H9 (cell line): Measurements from ENCODE around the gene SORBS1. TPM values are rescaled to one million over a fixed set of nuclear protein-coding genes. Genes with fewer than 3 reads are reported as not detected.

Source experiments
- DNase-seq: peaks from one replicate; pipeline ENCODE4 v3.0.0-alpha.2; 2017
- H2AFZ ChIP-seq: one replicate; pipeline ENCODE4 v1.6.1; 2013; ENCODE audit warnings: mild to moderate bottlenecking, low read length, control low read depth, moderate library complexity
- H2AK5ac ChIP-seq: 2 replicates; pipeline ENCODE4 v1.6.1; 2013; ENCODE audit warnings: low read length, control low read depth, mixed read lengths; ENCODE audit not compliant: insufficient read length
- H2BK120ac ChIP-seq: one replicate; pipeline ENCODE4 v1.6.1; 2013; ENCODE audit warnings: low read depth, mild to moderate bottlenecking, low read length, control low read depth, inconsistent platforms; ENCODE audit not compliant: poor library complexity, severe bottlenecking
- H2BK12ac ChIP-seq: 2 replicates; pipeline ENCODE4 v1.6.1; 2013; ENCODE audit warnings: low read length, control low read depth, mixed read lengths, low read depth; ENCODE audit not compliant: insufficient read length
- H2BK15ac ChIP-seq: 2 replicates; pipeline ENCODE4 v1.6.1; 2013; ENCODE audit warnings: low read depth, low read length, control low read depth
- H2BK20ac ChIP-seq: one replicate; pipeline ENCODE4 v1.6.1; 2013; ENCODE audit warnings: low read depth, mild to moderate bottlenecking, low read length, control low read depth, inconsistent platforms; ENCODE audit not compliant: poor library complexity, severe bottlenecking
- H2BK5ac ChIP-seq: 2 replicates; pipeline ENCODE4 v1.6.1; 2013; ENCODE audit warnings: low read length, control low read depth, mixed read lengths; ENCODE audit not compliant: insufficient read length
- H3K14ac ChIP-seq: 2 replicates; pipeline ENCODE4 v1.6.1; 2013; ENCODE audit warnings: low read length, control low read depth; ENCODE audit not compliant: insufficient read depth
- H3K18ac ChIP-seq: 2 replicates; pipeline ENCODE4 v1.6.1; 2013; ENCODE audit warnings: low read depth, mild to moderate bottlenecking, mixed read lengths, low read length, control low read depth; ENCODE audit not compliant: insufficient read length
- H3K23ac ChIP-seq: 2 replicates; pipeline ENCODE4 v1.6.1; 2013; ENCODE audit warnings: low read length, control low read depth, mixed read lengths, low read depth; ENCODE audit not compliant: insufficient read length
- H3K23me2 ChIP-seq: 2 replicates; pipeline ENCODE4 v1.6.1; 2013; ENCODE audit warnings: low read depth, mild to moderate bottlenecking, mixed read lengths, low read length, control low read depth; ENCODE audit not compliant: insufficient read length, poor library complexity, severe bottlenecking
- H3K27ac ChIP-seq: 2 replicates; pipeline ENCODE4 v1.5.1; 2013; ENCODE audit warnings: low read length, control low read depth, mixed read lengths, low read depth; ENCODE audit not compliant: insufficient read length
- H3K27me3 ChIP-seq: 2 replicates; pipeline ENCODE4 v1.6.1; 2013; ENCODE audit warnings: low read length, control low read depth, inconsistent platforms; ENCODE audit not compliant: insufficient read depth
- H3K4ac ChIP-seq: 2 replicates; pipeline ENCODE4 v1.6.1; 2013; ENCODE audit warnings: low read depth, mild to moderate bottlenecking, control low read depth, inconsistent platforms, low read length, moderate library complexity
- H3K4me1 ChIP-seq: 2 replicates; pipeline ENCODE4 v1.6.1; 2013; ENCODE audit warnings: low read length, control low read depth, inconsistent platforms; ENCODE audit not compliant: insufficient read depth
- H3K4me2 ChIP-seq: 2 replicates; pipeline ENCODE4 v1.6.1; 2013; ENCODE audit warnings: low read length, control low read depth, mixed read lengths; ENCODE audit not compliant: insufficient read length, insufficient read depth
- H3K56ac ChIP-seq: 2 replicates; pipeline ENCODE4 v1.6.1; 2013; ENCODE audit warnings: low read depth, mild to moderate bottlenecking, mixed read lengths, low read length, control low read depth; ENCODE audit not compliant: insufficient read length
- H3K79me1 ChIP-seq: 2 replicates; pipeline ENCODE4 v1.6.1; 2013; ENCODE audit warnings: low read depth, mild to moderate bottlenecking, moderate library complexity, low read length, control low read depth, inconsistent platforms; ENCODE audit not compliant: insufficient read depth, poor library complexity, severe bottlenecking
- H3K79me2 ChIP-seq: 2 replicates; pipeline ENCODE4 v1.6.1; 2013; ENCODE audit warnings: low read length, control low read depth, inconsistent platforms; ENCODE audit not compliant: insufficient read depth
- H3K9ac ChIP-seq: 2 replicates; pipeline ENCODE4 v1.6.1; 2013; ENCODE audit warnings: low read length, control low read depth, mixed read lengths; ENCODE audit not compliant: insufficient read length; ENCODE audit errors: extremely low read depth
- H3K9me3 ChIP-seq: one replicate; pipeline ENCODE4 v1.6.1; 2013; ENCODE audit warnings: low read depth, low read length, inconsistent platforms; ENCODE audit not compliant: control insufficient read depth
- H3T11ph ChIP-seq: one replicate; pipeline ENCODE4 v1.6.1; 2013; ENCODE audit warnings: mild to moderate bottlenecking, low read length, control low read depth, inconsistent platforms
- H4K20me1 ChIP-seq: one replicate; pipeline ENCODE4 v1.6.1; 2013; ENCODE audit not compliant: control insufficient read depth, insufficient read length, insufficient read depth
- H4K5ac ChIP-seq: 2 replicates; pipeline ENCODE4 v1.6.1; 2013; ENCODE audit warnings: low read depth, mild to moderate bottlenecking, mixed read lengths, low read length, control low read depth; ENCODE audit not compliant: insufficient read length
- H4K8ac ChIP-seq: replicated peaks from 2 replicates; pipeline ENCODE4 v1.6.1; 2013; ENCODE audit warnings: low read length, control low read depth, mixed read lengths, low read depth; ENCODE audit not compliant: insufficient read length
- H4K91ac ChIP-seq: 2 replicates; pipeline ENCODE4 v1.6.1; 2013; ENCODE audit warnings: low read depth, mild to moderate bottlenecking, moderate library complexity, mixed read lengths, low read length, control low read depth; ENCODE audit not compliant: insufficient read length
- H3K27ac Mint-ChIP-seq, 3 experiments: 2 replicates in 2 of 3; 3 replicates in 1 of 3; pipeline ENCODE4 v1.8.0; 2020 to 2021; ENCODE audit warnings: mixed read lengths in 3 of 3, mild to moderate bottlenecking in 1 of 3, moderate library complexity in 1 of 3
- H3K27me3 Mint-ChIP-seq: 2 replicates; pipeline ENCODE4 v1.8.0; 2021; ENCODE audit warnings: low read depth, mild to moderate bottlenecking, moderate library complexity, mixed read lengths
- H3K36me3 Mint-ChIP-seq, 3 experiments: 2 replicates in 2 of 3; 3 replicates in 1 of 3; pipeline ENCODE4 v1.8.0; 2020 to 2021; ENCODE audit warnings: low read depth in 3 of 3, mixed read lengths in 3 of 3; ENCODE audit not compliant: insufficient read depth in 1 of 3
- H3K4me1 Mint-ChIP-seq, 2 experiments: 2 replicates each; pipeline ENCODE4 v1.8.0; 2020; ENCODE audit warnings: mixed read lengths in 2 of 2
- H3K4me3 Mint-ChIP-seq, 2 experiments: 2 replicates in 1 of 2; 3 replicates in 1 of 2; pipeline ENCODE4 v1.8.0; 2020 to 2021; ENCODE audit warnings: mild to moderate bottlenecking in 2 of 2, mixed read lengths in 2 of 2, moderate library complexity in 1 of 2
- H3K9me3 Mint-ChIP-seq, 2 experiments: 2 replicates in 1 of 2; 3 replicates in 1 of 2; pipeline ENCODE4 v1.8.0; 2020; ENCODE audit warnings: mild to moderate bottlenecking in 2 of 2, mixed read lengths in 2 of 2, moderate library complexity in 1 of 2
- WGBS: extraction: QIAGEN DNeasy Blood & Tissue Kit; methylation state at CpG from one replicate; pipeline ENCODE4 v1.1.7; 2013; ENCODE audit warnings: missing lambda C conversion rate, low lambda C conversion rate, mixed read lengths; ENCODE audit not compliant: insufficient read length; ENCODE audit errors: extremely low coverage; 5-methylcytosine and 5-hydroxymethylcytosine counted together
- total RNA-seq: library from RNA; stranded (reverse); gene quantifications from 2 replicates; pipeline ENCODE4 v1.2.1, GENCODE V29; 2021
- TF ChIP-seq, protein P1 (sequence below): fragments of 200-600 bp; sonication (generic); conservative IDR thresholded peaks from 3 replicates; pipeline ENCODE4 v1.8.0; 2021; ENCODE audit warnings: antibody characterized with exemption, mild to moderate bottlenecking

SORBS1 gene
- total RNA-seq, 1 experiment from 2014 or later = 24.3 TPM

DNA sequence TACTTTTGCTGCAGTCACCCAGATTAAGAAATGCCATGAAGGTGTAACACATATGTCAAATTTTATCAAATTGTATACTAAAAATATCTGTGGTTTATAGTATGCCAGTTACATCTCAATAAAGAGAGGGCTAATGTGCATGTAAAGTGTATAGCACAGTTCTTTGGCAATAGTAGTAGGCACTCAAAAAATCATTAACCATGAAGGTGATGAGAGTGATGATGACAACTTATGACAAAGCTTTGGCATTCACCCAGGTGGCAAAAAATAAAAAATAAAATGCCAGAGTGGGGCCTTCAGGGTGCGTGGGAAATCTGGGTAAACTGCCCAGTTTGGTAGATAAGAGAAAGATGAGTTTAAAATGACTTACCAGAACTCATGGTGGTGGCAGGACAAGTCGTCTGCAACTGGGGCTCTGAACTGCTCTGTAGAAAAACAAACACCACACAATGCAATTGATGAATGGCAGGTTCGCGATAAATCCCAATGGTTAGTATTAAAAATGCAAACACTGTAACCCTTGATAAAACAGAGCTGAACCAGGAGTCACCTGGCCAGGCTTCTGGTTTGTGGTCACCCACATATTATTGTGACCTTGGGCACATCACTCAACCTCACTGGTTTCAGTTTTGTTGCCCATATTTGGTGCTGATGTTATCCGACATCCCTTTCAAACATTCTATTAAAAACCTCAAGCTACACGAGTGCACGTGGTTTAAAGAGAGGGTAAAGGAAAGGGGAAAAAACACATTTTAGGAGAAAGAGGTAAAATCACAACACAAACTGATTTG is 120.2 kb downstream of the SORBS1 start:
- Histone ChIP-seq H3K27ac (no peak overlapping the region), H2BK120ac (no peak overlapping the region), H3K4me1 (no peaks in the 10 kb centered on the region), H3K27me3 (no peaks in the 10 kb centered on the region), H3K79me2 (no peaks in the 10 kb centered on the region), H4K8ac (no peak overlapping the region), H3K4ac (no peak overlapping the region), H3K9me3 (no peaks in the 10 kb centered on the region), H4K5ac (no peak overlapping the region), H2AFZ (no peak overlapping the region), H2BK20ac (no peak overlapping the region), H4K91ac (no peak overlapping the region), H3K14ac (no peak overlapping the region), H3K4me2 (no peak overlapping the region), H3K18ac (no peak overlapping the region), H3K23me2 (no peaks in the 10 kb centered on the region), H2BK12ac (no peak overlapping the region), H4K20me1 (no peaks in the 10 kb centered on the region), H2BK15ac (no peak overlapping the region), H2AK5ac (no peak overlapping the region), H3K23ac (no peak overlapping the region), H3K9ac (no peak overlapping the region), H3T11ph (no peak overlapping the region), H3K56ac (no peak overlapping the region), H3K79me1 (no peaks in the 10 kb centered on the region), H2BK5ac (no peak overlapping the region)
- TF ChIP-seq, protein P1, sequence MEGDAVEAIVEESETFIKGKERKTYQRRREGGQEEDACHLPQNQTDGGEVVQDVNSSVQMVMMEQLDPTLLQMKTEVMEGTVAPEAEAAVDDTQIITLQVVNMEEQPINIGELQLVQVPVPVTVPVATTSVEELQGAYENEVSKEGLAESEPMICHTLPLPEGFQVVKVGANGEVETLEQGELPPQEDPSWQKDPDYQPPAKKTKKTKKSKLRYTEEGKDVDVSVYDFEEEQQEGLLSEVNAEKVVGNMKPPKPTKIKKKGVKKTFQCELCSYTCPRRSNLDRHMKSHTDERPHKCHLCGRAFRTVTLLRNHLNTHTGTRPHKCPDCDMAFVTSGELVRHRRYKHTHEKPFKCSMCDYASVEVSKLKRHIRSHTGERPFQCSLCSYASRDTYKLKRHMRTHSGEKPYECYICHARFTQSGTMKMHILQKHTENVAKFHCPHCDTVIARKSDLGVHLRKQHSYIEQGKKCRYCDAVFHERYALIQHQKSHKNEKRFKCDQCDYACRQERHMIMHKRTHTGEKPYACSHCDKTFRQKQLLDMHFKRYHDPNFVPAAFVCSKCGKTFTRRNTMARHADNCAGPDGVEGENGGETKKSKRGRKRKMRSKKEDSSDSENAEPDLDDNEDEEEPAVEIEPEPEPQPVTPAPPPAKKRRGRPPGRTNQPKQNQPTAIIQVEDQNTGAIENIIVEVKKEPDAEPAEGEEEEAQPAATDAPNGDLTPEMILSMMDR = no peak
- no CpG with 5 or more reads among the region's 7 CpGs for WGBS
- DNase-seq = no peak
- Mint-ChIP-seq H3K27me3 (no peaks in the 10 kb centered on the region), H3K4me1 (peaks cover 6 to 13% of the 10 kb centered on the region in 2 experiments), H3K27ac (no peak overlapping the region), H3K36me3 (peaks cover 0 to 4% (median 0%) of the 10 kb centered on the region in 3 experiments; a peak in 1 of 7 replicates), H3K9me3 (no peaks in the 10 kb centered on the region), H3K4me3 (no peak overlapping the region)
